ENCODE measurements around the gene CAPN9.

DNA sequence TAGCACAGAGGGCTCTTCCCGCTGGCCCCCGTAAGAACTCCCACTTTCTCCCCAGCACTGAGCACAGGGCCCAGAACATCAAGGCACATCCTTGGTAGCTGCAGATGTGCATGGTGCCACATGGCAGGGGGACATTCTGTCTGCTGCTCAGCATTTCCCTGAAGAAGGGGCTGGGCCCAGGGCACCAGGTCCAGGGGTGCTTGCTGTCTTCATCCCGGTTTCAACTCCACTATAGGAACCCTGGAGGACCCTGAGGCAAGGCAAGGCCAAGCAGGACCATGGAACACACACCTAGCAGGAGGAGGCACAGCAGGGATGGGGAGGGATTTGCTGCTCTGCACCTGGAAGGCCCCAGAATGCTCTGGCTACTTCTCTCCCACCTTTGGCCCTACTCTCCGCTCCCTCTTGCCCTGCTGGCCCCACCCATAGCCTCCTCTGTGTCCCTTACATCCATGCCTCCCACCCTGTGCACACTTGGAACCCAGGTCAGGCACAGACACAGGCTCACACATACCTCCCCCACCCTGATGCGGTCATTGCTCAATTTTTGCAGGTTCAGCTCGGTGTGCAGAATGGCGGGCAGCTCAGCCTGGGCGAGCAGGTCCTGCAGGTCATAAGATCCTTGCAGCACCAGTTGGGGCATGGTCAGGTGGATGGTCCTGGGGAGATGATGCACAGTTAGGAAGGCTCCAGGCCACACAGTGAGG, 43.4 kb upstream of the CAPN9 start:
- TF ChIP-seq, protein P1, sequence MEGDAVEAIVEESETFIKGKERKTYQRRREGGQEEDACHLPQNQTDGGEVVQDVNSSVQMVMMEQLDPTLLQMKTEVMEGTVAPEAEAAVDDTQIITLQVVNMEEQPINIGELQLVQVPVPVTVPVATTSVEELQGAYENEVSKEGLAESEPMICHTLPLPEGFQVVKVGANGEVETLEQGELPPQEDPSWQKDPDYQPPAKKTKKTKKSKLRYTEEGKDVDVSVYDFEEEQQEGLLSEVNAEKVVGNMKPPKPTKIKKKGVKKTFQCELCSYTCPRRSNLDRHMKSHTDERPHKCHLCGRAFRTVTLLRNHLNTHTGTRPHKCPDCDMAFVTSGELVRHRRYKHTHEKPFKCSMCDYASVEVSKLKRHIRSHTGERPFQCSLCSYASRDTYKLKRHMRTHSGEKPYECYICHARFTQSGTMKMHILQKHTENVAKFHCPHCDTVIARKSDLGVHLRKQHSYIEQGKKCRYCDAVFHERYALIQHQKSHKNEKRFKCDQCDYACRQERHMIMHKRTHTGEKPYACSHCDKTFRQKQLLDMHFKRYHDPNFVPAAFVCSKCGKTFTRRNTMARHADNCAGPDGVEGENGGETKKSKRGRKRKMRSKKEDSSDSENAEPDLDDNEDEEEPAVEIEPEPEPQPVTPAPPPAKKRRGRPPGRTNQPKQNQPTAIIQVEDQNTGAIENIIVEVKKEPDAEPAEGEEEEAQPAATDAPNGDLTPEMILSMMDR (IDR thresholded peaks at IDR 0.05): no peak
- no peak for TF ChIP-seq POLR2A (IDR thresholded peaks at IDR 0.05)
- no peak for TF ChIP-seq EP300 (IDR thresholded peaks at IDR 0.05)

Measured in tibial nerve (tissue), 4 donors.